AG09309 (cell line): ENCODE data around the gene WDR86.
A peak's percentile ranks its signal among the peaks of the same experiment; 100 is the strongest.

Experiments
- DNase-seq: peaks from one replicate; pipeline ENCODE4 v3.0.0-alpha.2; 2010; ENCODE audit warnings: low read depth
- H3K4me3 ChIP-seq: 2 replicates; pipeline ENCODE4 v1.5.1; 2011; ENCODE audit warnings: mild to moderate bottlenecking, low read depth, low read length, moderate library complexity; ENCODE audit not compliant: control insufficient read depth
- TF ChIP-seq, protein P1 (sequence below): IDR thresholded peaks from 2 replicates; pipeline ENCODE4 v1.5.1; 2011; ENCODE audit warnings: mild to moderate bottlenecking, low read depth, low read length, inconsistent platforms; ENCODE audit not compliant: insufficient read depth, control insufficient read depth; ENCODE audit errors: missing control alignments

WDR86 gene

GRCh38 chr7:151351027-151351426, 58.8 kb downstream of the WDR86 start:
- DNase-seq = no peak
- no peak overlapping the region for H3K4me3 ChIP-seq
- TF ChIP-seq, protein P1, sequence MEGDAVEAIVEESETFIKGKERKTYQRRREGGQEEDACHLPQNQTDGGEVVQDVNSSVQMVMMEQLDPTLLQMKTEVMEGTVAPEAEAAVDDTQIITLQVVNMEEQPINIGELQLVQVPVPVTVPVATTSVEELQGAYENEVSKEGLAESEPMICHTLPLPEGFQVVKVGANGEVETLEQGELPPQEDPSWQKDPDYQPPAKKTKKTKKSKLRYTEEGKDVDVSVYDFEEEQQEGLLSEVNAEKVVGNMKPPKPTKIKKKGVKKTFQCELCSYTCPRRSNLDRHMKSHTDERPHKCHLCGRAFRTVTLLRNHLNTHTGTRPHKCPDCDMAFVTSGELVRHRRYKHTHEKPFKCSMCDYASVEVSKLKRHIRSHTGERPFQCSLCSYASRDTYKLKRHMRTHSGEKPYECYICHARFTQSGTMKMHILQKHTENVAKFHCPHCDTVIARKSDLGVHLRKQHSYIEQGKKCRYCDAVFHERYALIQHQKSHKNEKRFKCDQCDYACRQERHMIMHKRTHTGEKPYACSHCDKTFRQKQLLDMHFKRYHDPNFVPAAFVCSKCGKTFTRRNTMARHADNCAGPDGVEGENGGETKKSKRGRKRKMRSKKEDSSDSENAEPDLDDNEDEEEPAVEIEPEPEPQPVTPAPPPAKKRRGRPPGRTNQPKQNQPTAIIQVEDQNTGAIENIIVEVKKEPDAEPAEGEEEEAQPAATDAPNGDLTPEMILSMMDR = peak; percentile 13

GRCh38 chr7:151349507-151349853, 60.4 kb downstream of the WDR86 start:
- H3K4me3 ChIP-seq = no peak overlapping the region
- DNase-seq = no peak
- TF ChIP-seq, protein P1 = no peak

- H3K4me3 ChIP-seq = no peak overlapping the region
- DNase-seq = no peak
- TF ChIP-seq, protein P1 = no peak
Observed at GRCh38 chr7:151348970-151349369, 60.9 kb downstream of the WDR86 start.

DNA sequence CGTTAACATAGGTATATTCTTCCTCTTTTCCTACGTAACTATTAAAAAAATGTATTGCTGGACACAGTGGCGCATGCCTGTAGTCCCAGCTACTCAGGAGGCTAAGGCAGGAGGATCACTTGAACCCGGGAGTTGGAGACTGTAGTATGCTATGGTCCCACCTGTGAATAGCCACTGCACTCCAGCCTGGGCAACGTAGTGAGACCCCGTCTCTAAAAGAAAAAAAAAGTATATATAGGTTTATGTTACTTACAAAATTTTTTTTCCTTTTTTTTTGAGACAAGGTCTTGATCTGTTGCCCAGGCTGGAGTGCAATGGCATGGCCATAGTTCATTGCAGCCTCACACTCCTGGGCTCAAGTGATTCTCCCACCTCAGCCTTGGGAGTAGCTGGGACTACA, 62.6 kb downstream of the WDR86 start:
- TF ChIP-seq, protein P1 = no peak
- no peak for DNase-seq

GRCh38 chr7:151346470-151346769, 63.4 kb downstream of the WDR86 start:
- H3K4me3 ChIP-seq = no peak overlapping the region
- no peak for DNase-seq
- TF ChIP-seq, protein P1 = no peak

More for the DNA sequence above, 62.6 kb downstream of the WDR86 start:
- no peak overlapping the region for H3K4me3 ChIP-seq

GRCh38 chr7:151345576-151346469, 64.0 kb downstream of the WDR86 start:
- no peak for DNase-seq
- no peak overlapping the region for H3K4me3 ChIP-seq
- TF ChIP-seq, protein P1 = no peak
